Thoracic aorta (tissue), 2 donors: Measurements from ENCODE around the gene STUB1. TPM values are rescaled to one million over a fixed set of nuclear protein-coding genes. Genes with fewer than 3 reads are reported as not detected.

Experiments
- ATAC-seq: fragments of 150-250 bp; one replicate; pipeline ENCODE4 v1.8.0; 2017; ENCODE audit warnings: low read depth; ENCODE audit not compliant: insufficient number of reproducible peaks, low FRiP score
- DNase-seq: peaks from one replicate; pipeline ENCODE4 v3.0.0-alpha.2; 2020; ENCODE audit warnings: low spot score
- H3K27ac ChIP-seq, 2 donors: fragments of 200-600 bp; sonication (generic); 1 replicate in 1 of 2; 2 replicates in 1 of 2; pipeline ENCODE4 v1.5.1; 2016; ENCODE audit warnings: mild to moderate bottlenecking in 2 of 2, moderate library complexity in 2 of 2
- H3K27me3 ChIP-seq: fragments of 200-600 bp; sonication (generic); replicated peaks from 2 replicates; pipeline ENCODE4 v1.6.0; 2016; ENCODE audit warnings: mild to moderate bottlenecking; ENCODE audit not compliant: insufficient read depth
- H3K36me3 ChIP-seq: fragments of 200-600 bp; sonication (generic); one replicate; pipeline ENCODE4 v1.5.1; 2016
- H3K4me1 ChIP-seq, 2 donors: fragments of 200-600 bp; sonication (generic); 1 replicate in 1 of 2; 2 replicates in 1 of 2; pipeline versions ENCODE4 v1.5.1 to v1.6.0; 2016; ENCODE audit warnings: low read depth in 2 of 2, mild to moderate bottlenecking in 1 of 2; ENCODE audit not compliant: control insufficient read depth in 1 of 2
- H3K4me3 ChIP-seq: fragments of 200-600 bp; sonication (generic); 2 replicates; pipeline ENCODE4 v1.5.1; 2016; ENCODE audit warnings: mild to moderate bottlenecking
- H3K9me3 ChIP-seq: fragments of 200-600 bp; sonication (generic); 2 replicates; pipeline ENCODE4 v1.5.1; 2016
- total RNA-seq, 2 donors: library from RNA; depleted of rRNA; stranded (reverse); fragments of >200 nt; gene quantifications; one replicate each; pipeline versions ENCODE4 v1.1.0 to v1.2.3, GENCODE V29; 2016
- TF ChIP-seq, protein P1 (sequence below): fragments of 200-600 bp; sonication (generic); IDR thresholded peaks from one replicate; pipeline ENCODE4 v1.5.1; 2019; ENCODE audit warnings: antibody characterized with exemption

The STUB1 gene
- total RNA-seq, 2 donors from 2014 or later: 103 to 145 TPM

DNA sequence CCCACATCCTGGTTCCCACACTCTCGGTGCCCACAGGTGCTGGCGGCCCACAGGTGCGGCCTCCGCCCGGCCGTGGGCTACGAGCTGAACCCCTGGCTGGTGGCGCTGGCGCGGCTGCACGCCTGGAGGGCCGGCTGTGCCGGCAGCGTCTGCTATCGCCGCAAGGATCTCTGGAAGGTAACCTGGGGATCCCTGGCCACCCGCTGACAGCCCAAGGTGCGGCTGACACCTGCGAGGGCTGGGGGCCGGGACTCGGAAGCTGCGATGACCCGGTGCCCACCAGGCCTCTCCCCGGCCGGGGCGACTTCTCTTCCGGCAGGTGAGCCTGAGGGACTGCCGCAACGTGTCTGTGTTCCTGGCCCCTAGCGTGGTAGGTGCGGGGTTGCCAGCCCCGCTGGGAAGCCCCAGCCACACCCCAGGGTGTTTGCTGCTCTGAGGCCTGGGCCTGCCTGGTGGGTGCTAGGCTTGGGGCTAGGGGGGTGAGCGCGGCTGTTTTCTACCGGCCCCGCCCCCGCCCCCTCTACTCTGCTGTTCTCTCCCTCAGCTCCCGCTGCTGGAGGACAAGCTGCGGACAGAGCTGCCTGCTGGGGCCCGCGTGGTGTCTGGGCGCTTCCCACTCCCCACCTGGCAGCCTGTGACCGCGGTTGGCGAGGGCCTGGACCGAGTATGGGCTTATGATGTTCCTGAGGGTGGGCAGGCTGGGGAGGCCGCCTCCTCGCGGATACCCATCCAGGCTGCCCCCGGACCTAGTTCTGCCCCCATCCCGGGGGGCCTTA, 41.7 kb downstream of the STUB1 start:
- ATAC-seq (no peak), DNase-seq (no peak)
- no peaks in the 10 kb centered on the region for H3K9me3 ChIP-seq
- no peaks in the 10 kb centered on the region for H3K36me3 ChIP-seq
- peak overlapping the region in 1 of 2 donors; percentile 86 for H3K27ac ChIP-seq
- H3K4me1 ChIP-seq: peaks cover 13 to 26% of the 10 kb centered on the region in 2 donors
- peak overlapping the region; percentile 97 for H3K4me3 ChIP-seq
- H3K27me3 ChIP-seq: no peaks in the 10 kb centered on the region
- TF ChIP-seq, protein P1, sequence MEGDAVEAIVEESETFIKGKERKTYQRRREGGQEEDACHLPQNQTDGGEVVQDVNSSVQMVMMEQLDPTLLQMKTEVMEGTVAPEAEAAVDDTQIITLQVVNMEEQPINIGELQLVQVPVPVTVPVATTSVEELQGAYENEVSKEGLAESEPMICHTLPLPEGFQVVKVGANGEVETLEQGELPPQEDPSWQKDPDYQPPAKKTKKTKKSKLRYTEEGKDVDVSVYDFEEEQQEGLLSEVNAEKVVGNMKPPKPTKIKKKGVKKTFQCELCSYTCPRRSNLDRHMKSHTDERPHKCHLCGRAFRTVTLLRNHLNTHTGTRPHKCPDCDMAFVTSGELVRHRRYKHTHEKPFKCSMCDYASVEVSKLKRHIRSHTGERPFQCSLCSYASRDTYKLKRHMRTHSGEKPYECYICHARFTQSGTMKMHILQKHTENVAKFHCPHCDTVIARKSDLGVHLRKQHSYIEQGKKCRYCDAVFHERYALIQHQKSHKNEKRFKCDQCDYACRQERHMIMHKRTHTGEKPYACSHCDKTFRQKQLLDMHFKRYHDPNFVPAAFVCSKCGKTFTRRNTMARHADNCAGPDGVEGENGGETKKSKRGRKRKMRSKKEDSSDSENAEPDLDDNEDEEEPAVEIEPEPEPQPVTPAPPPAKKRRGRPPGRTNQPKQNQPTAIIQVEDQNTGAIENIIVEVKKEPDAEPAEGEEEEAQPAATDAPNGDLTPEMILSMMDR: no peak

DNA sequence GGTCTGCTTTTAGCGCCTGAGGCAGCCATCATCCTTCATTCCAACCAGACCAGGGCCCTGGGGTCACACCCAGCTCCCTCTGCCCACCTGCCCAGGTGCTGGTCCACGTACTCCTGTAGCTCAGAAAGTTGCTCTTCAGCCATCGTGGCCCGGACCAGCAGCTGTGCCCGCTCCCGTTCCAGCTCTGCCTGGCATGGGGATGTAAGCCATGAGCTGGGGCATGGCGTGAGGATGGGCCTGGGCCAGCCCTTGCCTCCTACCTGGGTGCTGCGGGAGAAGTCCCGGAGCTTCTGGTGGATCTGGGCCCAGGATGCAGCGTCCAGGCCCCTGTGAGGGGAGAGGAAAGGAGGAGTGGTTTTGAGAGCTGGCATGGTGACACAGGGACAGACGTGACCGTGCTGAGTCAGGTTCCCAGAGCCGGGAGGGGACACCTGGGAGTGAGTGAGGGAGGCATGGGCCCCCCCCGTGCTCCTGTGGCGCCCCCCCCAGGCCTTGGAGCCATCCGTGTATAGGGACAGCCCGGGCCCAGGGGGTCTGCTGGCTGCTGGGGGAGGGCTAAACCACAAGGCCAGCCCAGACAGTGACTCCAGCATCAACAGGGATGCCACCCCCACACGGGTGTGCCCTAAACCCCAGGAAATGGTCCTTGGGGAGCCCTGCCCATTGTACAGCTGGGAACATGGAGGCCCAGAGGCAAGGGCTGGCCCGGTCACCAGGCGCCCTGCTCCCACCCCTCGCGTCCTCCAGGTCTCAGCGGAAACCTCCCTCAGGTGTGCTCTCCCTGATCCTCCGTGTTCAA, 42.8 kb downstream of the STUB1 start:
- TF ChIP-seq, protein P1: no peak
- no peak overlapping the region for H3K4me3 ChIP-seq
- no peak for DNase-seq
- H3K4me1 ChIP-seq: peaks cover 21 to 35% of the 10 kb centered on the region in 2 donors
- no peaks in the 10 kb centered on the region for H3K36me3 ChIP-seq
- H3K27me3 ChIP-seq: no peaks in the 10 kb centered on the region
- ATAC-seq: no peak
- H3K9me3 ChIP-seq: no peaks in the 10 kb centered on the region
- H3K27ac ChIP-seq: no peak overlapping the region

DNA sequence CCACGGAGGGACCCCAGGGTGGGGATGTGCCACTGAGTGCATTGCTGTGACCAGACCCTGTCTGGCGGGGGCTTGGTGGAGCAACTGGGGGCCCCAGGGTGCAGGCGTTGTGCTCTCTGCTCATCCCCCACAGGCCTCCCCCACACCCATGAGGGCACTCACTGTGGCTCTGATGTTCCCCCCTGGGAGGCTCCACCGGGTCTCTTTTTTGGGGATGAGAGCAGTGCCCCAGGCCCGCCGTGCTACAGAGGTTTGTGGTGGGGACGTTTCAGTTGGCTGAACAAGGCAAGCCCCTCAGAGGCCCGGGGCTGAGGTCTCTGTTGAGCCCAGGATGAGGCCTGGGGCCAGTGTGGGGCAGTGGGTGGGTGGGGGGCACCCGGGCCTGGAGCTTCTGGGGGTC, 43.5 kb downstream of the STUB1 start:
- DNase-seq: no peak
- TF ChIP-seq, protein P1: no peak
- Histone ChIP-seq H3K4me1 (peaks cover 25 to 39% of the 10 kb centered on the region in 2 donors), H3K36me3 (no peaks in the 10 kb centered on the region), H3K27me3 (no peaks in the 10 kb centered on the region), H3K9me3 (no peaks in the 10 kb centered on the region), H3K4me3 (no peak overlapping the region), H3K27ac (no peak overlapping the region)
- no peak for ATAC-seq

DNA sequence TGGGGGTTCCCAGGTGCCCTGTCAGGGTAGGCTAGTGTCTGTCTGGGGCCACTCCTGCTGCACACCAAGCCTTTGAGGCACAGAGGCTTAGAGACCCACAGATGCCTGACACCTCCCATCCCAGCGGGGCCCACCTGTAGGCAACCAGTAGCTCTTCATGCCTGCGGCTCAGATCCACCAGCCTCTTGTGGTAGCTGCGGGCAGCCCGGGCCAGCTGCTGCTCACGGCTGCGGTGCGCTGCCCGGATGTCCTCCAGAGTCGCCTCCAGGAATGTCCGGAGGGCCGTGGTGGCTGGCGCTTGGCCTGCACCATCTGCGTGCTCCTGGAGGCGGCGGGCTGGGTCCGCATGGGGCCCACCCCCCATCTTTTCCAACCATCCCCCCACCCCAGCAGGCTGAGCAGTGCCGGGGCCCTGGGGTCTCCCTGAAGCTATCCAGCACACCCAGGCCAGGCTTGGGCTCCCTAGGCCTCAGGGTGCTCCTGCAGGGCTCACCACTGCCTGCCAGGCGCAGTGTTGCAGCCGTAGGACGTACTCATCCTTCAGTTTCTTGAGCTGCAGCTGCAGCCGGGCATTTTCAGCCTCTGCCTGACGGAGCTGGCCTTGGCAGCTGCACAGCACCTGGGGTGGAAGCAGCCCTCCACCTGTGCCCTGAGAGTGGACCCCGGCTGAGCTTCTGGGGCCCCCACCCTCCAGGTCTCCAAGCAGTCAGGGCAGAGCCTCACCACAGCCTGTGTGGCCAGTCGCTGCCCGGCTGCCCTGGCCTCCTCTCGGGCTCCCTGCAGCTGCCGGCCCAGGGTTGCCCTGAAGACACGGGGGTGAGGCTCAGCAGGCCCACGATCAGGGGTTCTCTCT, 44.2 kb downstream of the STUB1 start:
- TF ChIP-seq, protein P1: no peak

More for the DNA sequence above, 44.2 kb downstream of the STUB1 start:
- Histone ChIP-seq H3K9me3 (no peaks in the 10 kb centered on the region), H3K4me3 (no peak overlapping the region), H3K36me3 (no peaks in the 10 kb centered on the region), H3K27me3 (no peaks in the 10 kb centered on the region), H3K27ac (no peak overlapping the region), H3K4me1 (peaks cover 25 to 39% of the 10 kb centered on the region in 2 donors)
- ATAC-seq (no peak), DNase-seq (no peak)
